GM21423 (cell line): ENCODE measurements around the gene MAMDC2.
"Not testable (repeated sequence)": the region's sequence is repeated elsewhere in the genome, so short reads cannot be mapped to it uniquely, and the experiment has no call there.

Experiments used
- ATAC-seq: cut with Tn5 transposase; IDR thresholded peaks from one replicate; pipeline ENCODE4 v1.9.1; 2021; ENCODE audit warnings: mild to moderate bottlenecking, moderate library complexity; ENCODE audit not compliant: unreplicated experiment

MAMDC2 gene

GRCh38 chr9:70172532-70172931 lies 128.9 kb downstream of the MAMDC2 start:
- no peak for ATAC-seq

- ATAC-seq: no peak
These were observed 133.5 kb downstream of the MAMDC2 start for GRCh38 chr9:70177121-70177520.

GRCh38 chr9:70192707-70193106 lies 149.1 kb downstream of the MAMDC2 start:
- ATAC-seq: no peak

GRCh38 chr9:70195456-70195855 lies 151.8 kb downstream of the MAMDC2 start:
- no peak for ATAC-seq

GRCh38 chr9:70197216-70198044 lies 153.8 kb downstream of the MAMDC2 start:
- ATAC-seq: no peak

GRCh38 chr9:70204743-70205142 lies 161.1 kb downstream of the MAMDC2 start:
- ATAC-seq: not testable (repeated sequence)

GRCh38 chr9:70205366-70206020 lies 161.8 kb downstream of the MAMDC2 start:
- ATAC-seq: no peak

- no peak for ATAC-seq
These were observed 173.4 kb downstream of the MAMDC2 start for GRCh38 chr9:70217029-70217428.

- no peak for ATAC-seq
These were observed 175.1 kb downstream of the MAMDC2 start for GRCh38 chr9:70218767-70219166.

GRCh38 chr9:70220216-70220615 lies 176.6 kb downstream of the MAMDC2 start:
- ATAC-seq: no peak

- no peak for ATAC-seq
These were observed 178.7 kb downstream of the MAMDC2 start for GRCh38 chr9:70222354-70222753.

GRCh38 chr9:70228118-70228517 lies 184.5 kb downstream of the MAMDC2 start:
- no peak for ATAC-seq

GRCh38 chr9:70228611-70229010 lies 185.0 kb downstream of the MAMDC2 start:
- ATAC-seq: no peak

GRCh38 chr9:70229026-70229425 lies 185.4 kb downstream of the MAMDC2 start:
- ATAC-seq: no peak

GRCh38 chr9:70229579-70229978 lies 185.9 kb downstream of the MAMDC2 start:
- ATAC-seq: no peak

- ATAC-seq: no peak
These were observed 188.8 kb downstream of the MAMDC2 start for GRCh38 chr9:70232476-70232875.

- ATAC-seq: not testable (repeated sequence)
These were observed 190.6 kb downstream of the MAMDC2 start for GRCh38 chr9:70234208-70234607.

GRCh38 chr9:70245952-70246351 lies 202.3 kb downstream of the MAMDC2 start:
- not testable (repeated sequence) for ATAC-seq

GRCh38 chr9:70250221-70250620 lies 206.6 kb downstream of the MAMDC2 start:
- no peak for ATAC-seq

- ATAC-seq: no peak
These were observed 211.8 kb downstream of the MAMDC2 start for GRCh38 chr9:70255486-70255885.

- ATAC-seq: no peak
These were observed 212.5 kb downstream of the MAMDC2 start for GRCh38 chr9:70256123-70256551.

GRCh38 chr9:70257502-70257901 lies 213.9 kb downstream of the MAMDC2 start:
- no peak for ATAC-seq
